Measurements from ENCODE around the gene ARNT2.

GRCh38 chr15:80564056-80564455, 159.9 kb downstream of the ARNT2 start:
- no peak for TF ChIP-seq CTCF (IDR thresholded peaks at IDR 0.05)
- no peak for TF ChIP-seq POLR2AphosphoS5 (IDR thresholded peaks at IDR 0.05; ENCODE audit: low read depth, low read length)
- TF ChIP-seq TCF7L2 (IDR thresholded peaks at IDR 0.05; ENCODE audit: low read depth, low read length) = no peak
- TF ChIP-seq SIN3A (IDR thresholded peaks at IDR 0.05; ENCODE audit: borderline replicate concordance, insufficient read depth, low read depth, low read length) = no peak
- TF ChIP-seq REST (IDR thresholded peaks at IDR 0.05; ENCODE audit: insufficient read depth in 1 of 2, low read depth in 2 of 2, low read length in 1 of 2) = no peak
